H1 (cell line): ENCODE data around the gene PAK1IP1.

Experiments
- CTCF ChIP-seq, 3 experiments: IDR thresholded peaks; 1 replicate in 2 of 3; 2 replicates in 1 of 3; pipeline versions ENCODE4 v1.5.1 to v1.6.1; 2011; ENCODE audit warnings: low read length in 3 of 3, mild to moderate bottlenecking in 3 of 3, inconsistent platforms in 2 of 3, low read depth in 1 of 3, moderate library complexity in 1 of 3; ENCODE audit not compliant: insufficient read depth in 1 of 3; ENCODE audit errors: control extremely low read depth in 1 of 3
- E2F6 ChIP-seq: IDR thresholded peaks from 2 replicates; pipeline ENCODE4 v1.6.1; 2012; ENCODE audit warnings: inconsistent platforms
- EZH2 ChIP-seq: fragments of 200-600 bp; sonication (generic); IDR thresholded peaks from 2 replicates; pipeline ENCODE4 v1.7.1; 2012; ENCODE audit warnings: low read depth, mild to moderate bottlenecking, moderate library complexity, low read length, inconsistent platforms; ENCODE audit not compliant: severe bottlenecking
- KDM1A ChIP-seq: fragments of 200-600, 300-600 bp; sonication (generic); IDR thresholded peaks from 2 replicates; pipeline ENCODE4 v1.7.1; 2016; ENCODE audit warnings: mild to moderate bottlenecking, low read length, borderline replicate concordance
- MAFK ChIP-seq: IDR thresholded peaks from 2 replicates; pipeline ENCODE4 v1.6.1; 2012; ENCODE audit warnings: low read depth, mild to moderate bottlenecking, improper control_type of control experiment, low read length
- POLR2A ChIP-seq, 2 experiments: IDR thresholded peaks; 1 replicate in 1 of 2; 2 replicates in 1 of 2; pipeline ENCODE4 v1.6.1; 2011; ENCODE audit warnings: low read depth in 2 of 2, low read length in 2 of 2, mild to moderate bottlenecking in 2 of 2; ENCODE audit errors: control extremely low read depth in 1 of 2
- RAD21 ChIP-seq, 2 experiments: IDR thresholded peaks in 1 of 2; conservative IDR thresholded peaks in 1 of 2; 2 replicates each; pipeline ENCODE4 v1.6.1; 2011; ENCODE audit warnings: low read depth in 2 of 2, low read length in 2 of 2, improper control_type of control experiment in 1 of 2, inconsistent platforms in 1 of 2, mild to moderate bottlenecking in 1 of 2, moderate library complexity in 1 of 2
- RNF2 ChIP-seq: fragments of 200-900, 300-1000 bp; sonication (generic); IDR thresholded peaks from 2 replicates; pipeline ENCODE4 v1.7.1; 2016; ENCODE audit warnings: borderline replicate concordance, low read depth, mild to moderate bottlenecking, antibody characterized with exemption, low read length; ENCODE audit not compliant: poor library complexity, severe bottlenecking; ENCODE audit errors: missing control alignments
- RXRA ChIP-seq: IDR thresholded peaks from 2 replicates; pipeline ENCODE4 v1.6.1; 2011; ENCODE audit warnings: low read depth, mild to moderate bottlenecking, low read length, moderate library complexity; ENCODE audit not compliant: insufficient read depth
- SIN3A ChIP-seq, 2 experiments: IDR thresholded peaks in 1 of 2; conservative IDR thresholded peaks in 1 of 2; 2 replicates each; pipeline ENCODE4 v1.6.1; 2011 to 2012; ENCODE audit warnings: low read length in 2 of 2, improper control_type of control experiment in 1 of 2, low read depth in 1 of 2, mild to moderate bottlenecking in 1 of 2
- SUZ12 ChIP-seq: fragments of 200-600 bp; sonication (generic); IDR thresholded peaks from 2 replicates; pipeline ENCODE4 v1.6.1; 2012; ENCODE audit warnings: mild to moderate bottlenecking, inconsistent platforms, low read length, moderate library complexity, mixed read lengths

GRCh38 chr6:10736731-10737130 lies 42.0 kb downstream of the PAK1IP1 start:
- TF ChIP-seq KDM1A (no peak), E2F6 (no peak), RNF2 (no peak), RAD21 (IDR thresholded peaks at IDR 0.05 in 1 of 2, conservative IDR thresholded peaks at IDR 0.05 in 1 of 2; ENCODE audit: low read depth in 2 of 2, low read length in 2 of 2) (no peak), POLR2A (IDR thresholded peaks at IDR 0.05; ENCODE audit: control extremely low read depth in 1 of 2, low read depth in 2 of 2, low read length in 2 of 2) (no peak), SUZ12 (no peak), MAFK (no peak), CTCF (IDR thresholded peaks at IDR 0.05; ENCODE audit: control extremely low read depth in 1 of 3, insufficient read depth in 1 of 3, low read depth in 1 of 3, low read length in 3 of 3) (no peak), SIN3A (conservative IDR thresholded peaks at IDR 0.05 in 1 of 2, IDR thresholded peaks at IDR 0.05 in 1 of 2; ENCODE audit: low read depth in 1 of 2, low read length in 2 of 2) (no peak), EZH2 (no peak), RXRA (no peak)
